DMS53 treated with DMSO at 0.1 percent for 48 hours (cell line): ENCODE results near the gene KDSR.

Experiments
- DNase-seq: peaks from one replicate; lab custom pipeline; 2025; ENCODE audit not compliant: unreplicated experiment; lab: John Stamatoyannopoulos, UW

KDSR gene, protein sequence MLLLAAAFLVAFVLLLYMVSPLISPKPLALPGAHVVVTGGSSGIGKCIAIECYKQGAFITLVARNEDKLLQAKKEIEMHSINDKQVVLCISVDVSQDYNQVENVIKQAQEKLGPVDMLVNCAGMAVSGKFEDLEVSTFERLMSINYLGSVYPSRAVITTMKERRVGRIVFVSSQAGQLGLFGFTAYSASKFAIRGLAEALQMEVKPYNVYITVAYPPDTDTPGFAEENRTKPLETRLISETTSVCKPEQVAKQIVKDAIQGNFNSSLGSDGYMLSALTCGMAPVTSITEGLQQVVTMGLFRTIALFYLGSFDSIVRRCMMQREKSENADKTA

DNA sequence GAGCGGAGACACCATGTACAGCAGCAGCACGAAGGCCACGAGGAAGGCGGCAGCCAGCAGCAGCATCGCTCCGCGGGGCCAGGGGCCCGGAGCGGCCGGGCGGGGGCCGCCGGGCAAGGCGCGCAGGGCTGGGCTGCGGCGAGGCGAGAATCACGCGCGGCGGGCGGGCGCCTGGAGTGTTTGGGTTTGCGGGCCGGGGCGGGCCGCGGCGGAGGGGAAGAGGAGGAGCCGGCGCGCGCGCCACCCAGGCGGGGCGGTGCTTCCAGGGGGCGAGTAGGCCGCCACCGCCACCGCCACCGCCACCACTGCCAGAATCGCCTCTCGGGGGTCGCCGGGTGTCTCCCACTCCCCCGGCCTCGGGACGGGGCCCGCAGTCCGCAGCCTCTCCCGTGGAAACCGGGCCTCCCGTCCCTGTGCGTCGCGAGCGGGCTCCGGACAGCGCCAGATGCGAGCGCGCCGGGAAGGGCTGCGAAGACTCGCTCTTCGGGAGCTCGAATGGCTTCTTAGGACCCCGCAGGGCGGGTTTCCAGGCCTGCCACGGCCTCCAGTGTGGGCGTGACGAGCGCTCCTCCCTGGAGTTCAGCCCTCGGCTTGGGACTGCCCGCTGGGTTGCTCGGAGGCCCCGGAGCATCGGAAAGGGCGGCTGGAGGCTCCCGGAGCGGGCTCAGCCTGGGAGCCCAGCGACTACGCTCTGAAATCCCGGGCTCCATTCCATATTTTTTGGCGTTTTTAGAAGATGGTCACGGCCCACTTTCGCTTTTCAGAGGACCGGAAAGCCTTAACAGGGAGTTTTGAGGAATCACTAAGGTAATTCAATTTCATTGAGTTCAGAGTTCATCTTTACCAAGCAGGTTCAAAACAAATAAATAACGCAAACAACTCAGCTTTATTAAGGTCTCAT, at the start of gene KDSR:
TSS of gene KDSR (minus strand) at position 154 of the 901 bp plus-strand sequence. CDS start at position 66, 88 bp downstream.
- peak; percentile 99 for DNase-seq

DNA sequence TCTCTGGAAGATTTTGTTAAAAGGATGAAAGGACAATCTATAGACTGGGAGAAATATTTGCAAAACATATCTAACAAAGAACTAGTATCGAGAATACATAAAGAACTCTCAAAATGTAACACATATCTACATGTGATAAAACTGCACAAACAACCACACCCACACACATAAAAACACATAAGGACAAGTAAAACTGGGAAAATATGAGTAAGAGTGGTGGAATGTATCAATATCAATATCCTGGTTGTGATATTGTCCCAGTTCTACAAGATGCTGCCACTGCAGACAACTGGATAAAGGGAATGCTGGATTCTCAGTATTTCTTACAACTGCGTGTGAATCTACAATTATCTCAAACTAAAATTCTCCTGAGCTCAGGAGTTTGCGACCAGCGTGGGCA, 45.9 kb upstream of the KDSR start:
- no peak for DNase-seq

DNA sequence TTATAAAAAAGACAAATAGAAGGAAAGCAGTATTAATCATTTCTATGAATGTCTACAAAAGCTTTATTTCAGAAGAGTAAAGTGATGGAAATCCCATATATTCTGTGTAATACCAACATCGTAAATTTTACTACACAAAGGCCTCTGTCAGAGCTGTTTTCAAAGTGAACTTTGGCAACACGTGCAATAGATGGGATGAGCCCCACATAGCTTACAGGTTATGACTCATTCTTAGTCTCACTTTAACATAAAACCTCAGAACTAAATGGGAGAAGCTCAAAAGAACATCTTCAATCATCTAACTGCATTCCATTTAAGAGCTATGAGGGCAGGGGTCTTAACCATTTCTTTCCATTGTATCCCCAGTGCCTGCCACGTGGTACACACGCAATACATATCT, 43.8 kb upstream of the KDSR start:
- no peak for DNase-seq

DNA sequence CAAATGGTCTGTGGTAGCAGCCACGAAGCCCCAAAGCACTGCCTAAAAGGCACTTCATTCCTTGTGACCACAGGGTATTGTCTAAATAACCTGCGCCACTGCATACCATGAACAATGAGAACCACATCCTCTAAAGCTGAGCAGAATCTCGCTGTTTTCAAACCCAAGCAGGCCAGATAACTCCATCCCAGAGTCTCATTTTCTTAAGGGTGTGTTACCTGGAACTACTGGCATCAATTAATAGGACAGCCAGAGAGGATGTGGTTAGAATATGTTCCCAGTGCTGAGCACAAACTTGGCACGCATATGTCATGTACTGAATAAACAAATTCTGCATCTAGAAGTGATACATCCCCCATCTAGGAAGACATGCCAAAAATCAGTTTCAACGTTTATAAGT, 42.3 kb upstream of the KDSR start:
- DNase-seq = no peak

DNA sequence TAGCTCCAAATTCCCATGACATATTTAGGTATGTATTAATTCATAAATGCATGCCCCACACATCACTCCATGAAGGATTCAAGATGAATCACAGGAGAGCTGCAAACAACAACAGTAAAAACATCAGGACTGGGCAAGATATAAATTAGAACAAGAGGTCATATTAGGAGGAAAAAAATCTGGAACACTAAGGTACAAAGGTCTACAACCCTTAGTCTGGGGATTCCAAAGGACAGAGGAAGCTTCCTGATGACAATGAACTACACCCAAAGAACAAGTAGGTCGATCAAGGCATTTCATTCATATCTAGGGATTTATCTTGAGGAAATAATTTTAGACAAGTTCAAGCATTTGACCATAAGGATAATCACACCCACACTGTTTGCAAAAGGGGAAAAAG, 40.7 kb upstream of the KDSR start:
- DNase-seq = no peak

DNA sequence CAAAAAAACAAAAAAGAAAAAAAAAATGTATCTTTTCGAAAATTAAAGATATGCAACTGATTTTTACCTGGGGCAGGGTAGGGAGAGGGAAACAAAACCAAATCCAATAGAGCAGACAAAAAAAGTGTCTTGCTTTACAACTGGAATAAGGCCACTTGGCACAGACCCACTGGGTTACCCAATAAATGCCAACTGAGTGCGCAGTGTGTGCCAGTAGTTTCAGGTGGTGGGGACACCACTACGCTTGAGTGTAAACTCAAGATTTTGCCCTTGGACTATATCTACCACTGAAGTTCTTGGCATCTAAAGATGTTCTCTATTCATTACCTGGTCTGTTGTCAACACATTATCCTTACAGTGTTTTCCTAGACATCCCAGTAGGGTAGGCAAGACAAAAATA, 39.0 kb upstream of the KDSR start:
- no peak for DNase-seq

DNA sequence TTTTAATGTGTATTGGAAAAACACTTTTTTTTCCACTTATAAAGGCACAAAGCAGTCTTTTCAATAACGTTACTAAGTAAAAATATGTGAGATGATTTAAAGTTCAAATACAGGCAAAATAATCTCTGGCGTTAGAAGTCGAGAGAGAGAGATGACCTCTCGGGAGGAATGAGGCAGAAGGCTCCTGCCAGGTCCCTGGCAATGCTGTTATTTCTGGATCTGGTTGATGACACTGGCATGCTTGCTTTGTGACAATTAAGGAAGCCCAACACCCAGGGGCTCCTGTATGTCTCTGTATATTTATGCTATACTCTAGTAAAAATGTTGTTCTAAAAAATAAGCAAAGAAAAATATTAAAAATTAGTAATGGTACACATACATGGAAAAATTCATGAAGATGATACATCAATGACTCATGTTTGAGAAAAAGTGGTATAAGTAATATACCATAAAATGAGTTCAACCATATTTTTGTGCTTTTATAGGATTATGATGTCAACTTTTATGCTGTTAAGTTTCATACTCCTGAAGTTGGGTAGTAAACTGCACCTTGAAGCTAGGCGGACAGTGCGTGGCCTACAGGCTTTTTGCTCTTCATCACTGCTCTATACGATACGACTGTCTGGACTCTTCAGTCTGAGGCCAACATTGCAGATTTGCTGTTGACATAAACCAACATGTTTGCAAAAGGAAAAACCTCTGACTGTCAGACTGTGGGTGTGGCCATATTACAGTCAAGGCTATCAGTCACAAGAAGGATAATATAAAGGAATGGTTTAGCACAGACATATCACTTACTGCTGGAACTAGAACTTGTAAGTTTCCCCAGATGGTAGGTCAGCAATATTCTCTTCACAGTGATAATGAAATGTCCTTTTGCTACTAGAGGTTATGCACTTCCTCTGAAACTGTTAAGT, 35.5 kb upstream of the KDSR start:
- DNase-seq = no peak

DNA sequence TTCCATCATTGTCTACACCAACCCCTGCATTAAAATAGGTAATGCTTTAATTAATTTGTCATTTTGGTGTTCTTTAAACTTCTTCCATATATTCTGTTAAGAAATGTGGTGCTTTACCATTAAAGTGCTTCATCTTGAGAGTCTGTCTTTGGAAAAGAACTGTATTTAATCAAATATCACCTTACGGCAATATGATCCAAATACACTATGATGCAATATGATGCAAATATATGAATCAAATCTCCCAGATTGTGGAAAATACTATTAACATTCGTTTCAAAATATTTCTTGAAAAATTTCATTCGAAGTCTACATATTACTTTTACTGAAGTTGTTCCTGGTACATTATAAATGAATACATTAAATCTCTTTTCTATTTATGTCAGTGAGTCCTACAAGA, 32.3 kb upstream of the KDSR start:
- no peak for DNase-seq

DNA sequence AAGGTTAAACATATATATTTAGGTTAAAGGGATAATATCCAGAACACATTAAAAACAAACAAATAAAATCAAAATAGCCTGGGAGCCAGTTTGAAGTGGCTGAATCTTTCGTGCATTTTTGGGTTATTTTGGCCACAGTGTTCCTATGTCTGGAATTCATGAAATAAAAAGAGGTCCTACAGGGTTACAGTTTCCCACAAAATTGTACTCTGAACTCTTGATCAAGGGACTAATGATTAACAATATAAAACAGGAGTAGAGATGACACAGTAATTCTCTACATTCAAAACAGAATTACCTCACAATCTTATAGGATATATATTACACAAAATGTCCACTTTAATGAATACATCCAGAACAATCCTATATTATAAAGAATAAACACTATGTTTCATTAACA, 30.3 kb upstream of the KDSR start:
- DNase-seq = no peak

DNA sequence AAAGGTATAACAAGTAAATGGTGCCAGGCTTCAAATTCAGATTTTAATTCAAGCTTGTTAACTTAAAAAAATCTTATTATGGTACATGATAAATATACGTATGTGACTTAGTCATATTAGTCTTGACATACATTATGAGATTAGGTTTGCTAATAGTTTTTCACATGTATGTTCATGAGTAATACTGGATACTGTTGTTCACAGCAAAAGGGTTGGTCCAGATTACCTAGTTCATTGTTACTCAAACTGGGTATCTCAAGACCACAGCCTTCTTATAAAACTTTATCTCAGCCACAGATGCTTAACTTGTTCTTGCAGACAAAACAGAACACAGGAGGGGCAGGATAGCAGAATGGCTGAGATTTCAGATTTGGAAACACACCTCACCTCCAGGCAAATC, 28.5 kb upstream of the KDSR start:
- no peak for DNase-seq

DNA sequence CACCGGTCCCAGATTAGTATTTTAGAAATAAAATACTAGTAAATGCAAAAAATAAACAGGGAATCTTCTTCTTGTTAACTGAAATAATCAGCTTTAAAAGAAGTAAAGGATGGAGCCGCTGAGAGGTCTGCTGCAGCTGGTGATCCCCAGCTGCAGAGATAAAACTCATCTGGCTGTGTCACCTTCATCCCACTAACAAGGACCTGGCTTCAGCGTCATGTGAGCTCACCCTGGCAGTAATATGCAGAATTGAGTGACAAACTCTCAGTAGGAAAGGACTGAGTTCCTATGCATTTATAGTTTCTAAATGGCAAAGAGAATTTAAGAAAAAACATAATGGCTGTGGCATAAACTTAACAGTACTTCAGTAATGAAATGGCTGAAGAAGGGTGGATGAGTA, 27.9 kb upstream of the KDSR start:
- no peak for DNase-seq

DNA sequence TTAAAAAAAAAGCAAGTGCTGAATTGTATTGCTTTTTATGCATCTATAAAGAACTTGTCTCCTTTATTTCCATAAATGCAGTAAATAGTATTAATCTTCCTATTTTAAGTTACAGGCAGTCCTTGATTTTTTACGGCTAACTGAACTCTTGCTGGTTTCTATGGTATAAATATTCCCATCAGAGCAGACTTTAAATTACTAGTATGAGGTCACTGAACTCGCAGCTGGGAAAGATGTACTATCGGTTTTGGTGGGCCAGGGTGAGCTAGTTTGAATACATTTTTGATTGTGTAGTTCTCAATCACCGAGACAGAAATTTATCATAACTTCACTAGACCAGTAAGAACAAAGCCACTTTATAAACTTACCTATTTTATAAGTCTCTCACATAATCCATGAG, 20.9 kb upstream of the KDSR start:
- DNase-seq = no peak

DNA sequence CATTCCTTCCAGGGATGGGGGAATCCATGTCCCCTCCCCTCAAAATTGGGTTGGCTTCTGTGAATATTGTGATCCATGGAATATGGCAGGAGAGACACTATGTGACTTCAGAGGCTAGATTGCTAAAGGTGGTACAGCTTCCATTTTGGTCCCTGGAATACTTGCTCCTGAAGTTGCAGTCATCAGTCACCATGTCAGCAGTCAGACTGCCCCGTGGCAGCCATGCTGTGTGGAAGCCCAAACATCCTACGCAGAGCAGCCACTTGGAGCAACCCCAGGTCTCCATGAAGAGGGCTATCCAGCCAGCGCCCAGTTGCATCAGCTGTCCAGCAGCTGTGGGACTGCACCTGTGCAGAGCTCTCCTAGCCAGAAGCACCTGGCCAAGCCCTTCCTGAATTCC, 15.8 kb upstream of the KDSR start:
- no peak for DNase-seq

DNA sequence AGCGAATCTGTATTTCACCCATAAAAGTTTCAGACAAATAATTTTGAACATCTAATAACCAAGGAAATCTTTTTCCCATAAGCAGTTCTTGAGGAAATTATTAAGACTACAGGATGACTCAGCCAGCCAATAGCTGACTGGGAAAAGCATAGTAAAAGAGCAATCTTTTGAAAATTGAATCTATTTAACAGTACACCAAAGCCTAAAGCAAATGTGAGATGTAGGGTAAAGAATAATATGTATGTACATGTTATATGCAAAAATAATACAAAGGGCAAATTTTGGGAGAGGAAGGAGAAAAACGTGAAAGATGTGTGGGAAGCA, 12.6 kb upstream of the KDSR start:
- DNase-seq = no peak

DNA sequence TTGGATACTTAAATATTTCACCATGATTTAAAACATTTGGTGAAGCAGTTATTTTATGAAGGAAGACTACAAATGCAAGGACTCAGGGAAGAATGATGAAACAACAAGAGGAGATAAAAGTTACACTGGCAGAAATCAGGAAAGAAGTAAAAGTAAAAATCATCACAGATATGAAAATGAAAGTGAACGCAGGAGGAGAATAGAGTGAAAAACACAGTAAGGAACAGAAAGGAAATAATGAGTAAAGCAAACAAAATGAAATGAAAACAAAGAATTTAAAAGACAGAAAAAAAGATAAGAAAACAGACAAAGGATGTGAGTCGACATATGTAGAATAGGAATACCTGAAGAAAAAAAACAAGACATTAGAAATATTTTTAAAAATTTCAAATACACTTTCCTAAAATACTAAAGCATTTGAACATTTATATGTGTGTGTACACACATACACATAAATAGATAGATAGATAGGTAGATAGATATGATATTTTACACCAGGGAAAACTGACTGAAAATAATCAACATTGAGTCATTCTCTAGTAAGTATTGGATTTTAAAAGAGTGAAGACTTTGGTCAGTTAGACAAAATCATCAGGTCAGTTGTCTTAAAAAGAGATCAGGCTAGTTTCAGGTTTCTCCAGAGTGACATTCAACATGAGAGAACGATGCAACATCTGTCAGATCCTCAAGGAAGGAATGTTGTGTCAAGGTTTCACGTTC, 12.1 kb upstream of the KDSR start:
- no peak for DNase-seq

DNA sequence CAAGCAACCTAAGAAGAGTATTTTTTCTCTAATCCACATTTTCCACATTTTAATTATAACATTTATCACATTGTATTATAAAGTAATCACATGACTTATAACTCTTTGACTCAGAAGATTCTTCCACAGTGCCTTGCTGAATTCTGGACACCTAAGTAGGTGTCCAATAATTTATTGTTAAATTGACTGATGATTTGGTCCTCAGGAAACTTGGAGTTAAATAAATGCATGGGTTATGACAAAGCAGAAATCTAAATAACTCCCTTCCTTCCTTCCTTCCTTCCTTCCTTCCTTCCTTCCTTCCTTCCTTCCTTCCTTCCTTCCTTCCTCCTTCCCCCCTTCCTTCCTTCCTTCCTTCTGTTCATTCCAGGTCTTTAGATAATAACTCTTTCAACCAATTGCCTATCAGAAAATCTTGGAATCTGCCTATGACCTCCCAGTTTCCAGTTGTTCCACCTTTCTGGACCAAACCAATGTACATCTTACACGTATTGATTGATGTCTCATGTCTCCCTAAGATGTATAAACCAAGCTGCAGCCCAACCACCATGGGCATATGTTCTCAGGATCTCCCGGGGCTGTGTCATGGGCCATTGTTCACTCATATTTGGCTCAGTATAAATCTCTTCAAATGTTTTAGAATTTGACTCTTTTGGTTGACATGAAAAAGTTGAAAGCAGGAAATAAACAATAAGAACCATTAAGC, 10.4 kb upstream of the KDSR start:
- DNase-seq = no peak

DNA sequence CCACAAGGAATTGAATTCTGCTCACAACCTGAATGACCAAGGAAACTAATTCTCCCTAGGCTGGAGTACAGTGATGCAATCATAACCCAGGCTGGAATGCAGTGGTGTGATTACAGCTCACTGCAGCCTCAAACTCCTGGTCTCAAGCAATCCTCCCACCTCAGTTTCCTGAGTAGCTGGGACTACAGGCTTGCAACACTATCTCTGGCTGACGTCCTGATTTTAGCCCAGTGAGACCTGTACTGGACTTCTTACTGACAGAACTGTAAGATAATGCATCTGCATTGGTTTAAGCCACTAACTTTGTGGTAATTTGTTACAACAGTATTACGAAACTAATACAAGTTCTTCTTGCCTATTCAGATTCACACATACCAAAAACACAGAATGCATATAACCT, 9.5 kb upstream of the KDSR start:
- DNase-seq = no peak

DNA sequence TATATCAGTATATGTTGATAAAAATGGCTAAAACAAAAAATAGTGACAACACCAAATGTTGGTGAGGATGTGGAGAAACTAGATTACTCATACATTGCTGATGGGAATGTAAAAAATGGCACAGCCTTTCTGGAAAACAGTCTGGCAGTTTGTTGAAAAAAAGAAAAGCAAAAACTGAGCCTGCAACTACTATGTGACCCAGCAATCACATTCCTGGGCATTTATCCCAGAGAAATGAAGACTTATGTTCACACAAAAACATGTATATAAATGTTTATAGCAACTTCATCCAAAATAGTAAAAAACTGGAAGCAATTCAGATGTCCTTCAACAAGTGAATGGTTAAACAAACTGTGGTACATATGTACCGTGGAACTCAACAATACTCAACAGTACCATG, 7.5 kb upstream of the KDSR start:
- DNase-seq = no peak

DNA sequence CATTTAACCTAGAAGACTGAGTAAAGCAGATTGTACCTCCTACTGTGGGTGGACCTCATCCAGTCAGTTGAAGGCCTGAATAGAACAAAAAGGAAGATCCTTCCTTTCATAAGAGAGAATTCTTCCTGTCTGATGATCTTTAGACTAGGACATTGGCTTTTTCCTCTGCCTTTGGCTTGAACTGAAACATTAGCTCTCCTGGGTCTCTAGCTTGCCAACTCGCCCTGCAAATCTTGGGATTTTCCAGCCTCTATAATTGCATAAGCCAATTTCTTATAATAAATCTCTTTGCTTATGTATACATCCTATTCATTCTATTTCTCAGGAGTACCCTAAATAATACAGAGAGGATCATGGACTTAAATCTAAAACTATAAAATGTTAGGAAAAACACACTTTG, 6.2 kb upstream of the KDSR start:
- no peak for DNase-seq

DNA sequence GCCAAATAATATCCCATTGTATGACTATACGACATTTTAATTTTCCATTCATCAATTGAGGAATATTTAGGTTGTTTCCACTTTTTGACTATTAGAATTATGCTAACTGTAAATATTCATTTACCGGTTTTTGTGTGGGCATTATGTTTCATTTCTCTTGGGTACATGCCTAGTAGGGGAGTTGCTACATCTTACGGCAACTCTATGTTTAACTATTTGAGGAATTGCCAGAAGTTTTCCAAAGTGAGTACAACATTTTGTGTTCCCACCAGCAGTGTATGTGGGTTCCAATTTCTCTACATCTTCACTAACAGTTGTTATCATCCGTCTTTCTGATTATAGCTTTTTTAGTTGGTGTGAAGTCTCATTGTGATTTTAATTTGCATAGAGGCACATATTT, 1.6 kb upstream of the KDSR start:
- no peak for DNase-seq
